Neuronal stem cell (in vitro differentiated cells): ENCODE data around the gene SERPINA4.

Experiments
- DNase-seq: peaks from one replicate; pipeline ENCODE4 v3.0.0-alpha.2; 2013; ENCODE audit warnings: low spot score
- H2AFZ ChIP-seq: one replicate; pipeline ENCODE4 v1.6.1; 2013; ENCODE audit warnings: mild to moderate bottlenecking, low read length, inconsistent platforms
- H2AK5ac ChIP-seq: 2 replicates; pipeline ENCODE4 v1.6.1; 2013; ENCODE audit warnings: low read depth, mild to moderate bottlenecking, inconsistent platforms, low read length, moderate library complexity, mixed read lengths
- H2BK120ac ChIP-seq: 2 replicates; pipeline ENCODE4 v1.6.1; 2013; ENCODE audit warnings: low read depth, mild to moderate bottlenecking, inconsistent platforms, low read length, moderate library complexity, mixed read lengths
- H2BK12ac ChIP-seq: one replicate; pipeline ENCODE4 v1.6.1; 2013; ENCODE audit warnings: low read length, inconsistent platforms
- H2BK15ac ChIP-seq: 2 replicates; pipeline ENCODE4 v1.6.1; 2013; ENCODE audit warnings: mild to moderate bottlenecking, low read length, inconsistent platforms, mixed read lengths
- H2BK5ac ChIP-seq: one replicate; pipeline ENCODE4 v1.6.1; 2013; ENCODE audit warnings: inconsistent platforms, mild to moderate bottlenecking, low read length, moderate library complexity
- H3K14ac ChIP-seq: one replicate; pipeline ENCODE4 v1.6.1; 2013; ENCODE audit warnings: low read length, inconsistent platforms
- H3K18ac ChIP-seq: 2 replicates; pipeline ENCODE4 v1.6.1; 2013; ENCODE audit warnings: low read length, inconsistent platforms
- H3K23ac ChIP-seq: 2 replicates; pipeline ENCODE4 v1.6.1; 2013; ENCODE audit warnings: low read depth, mild to moderate bottlenecking, mixed read lengths, low read length, inconsistent platforms; ENCODE audit not compliant: poor library complexity
- H3K27ac ChIP-seq: replicated peaks from 3 replicates; pipeline ENCODE4 v1.5.1; 2013; ENCODE audit warnings: low read length, inconsistent platforms
- H3K27me3 ChIP-seq, 3 experiments: 2 replicates each; pipeline ENCODE4 v1.6.1; 2013; ENCODE audit warnings: low read length in 3 of 3, mild to moderate bottlenecking in 2 of 3, inconsistent platforms in 1 of 3, low read depth in 1 of 3, mixed read lengths in 1 of 3, moderate library complexity in 1 of 3; ENCODE audit not compliant: control insufficient read depth in 3 of 3, insufficient read depth in 3 of 3
- H3K36me3 ChIP-seq, 2 donors: replicated peaks in 1 of 2; 2 replicates each; pipeline ENCODE4 v1.6.1; 2013; ENCODE audit warnings: low read length in 2 of 2; ENCODE audit not compliant: control insufficient read depth in 2 of 2, insufficient read depth in 2 of 2
- H3K4ac ChIP-seq: 2 replicates; pipeline ENCODE4 v1.6.1; 2013; ENCODE audit warnings: inconsistent platforms, mild to moderate bottlenecking, low read length, moderate library complexity
- H3K4me1 ChIP-seq, 2 donors: 1 replicate in 1 of 2; 2 replicates in 1 of 2; pipeline ENCODE4 v1.6.1; 2013; ENCODE audit warnings: low read length in 2 of 2, low read depth in 1 of 2; ENCODE audit not compliant: control insufficient read depth in 2 of 2, insufficient read depth in 1 of 2
- H3K4me2 ChIP-seq: one replicate; pipeline ENCODE4 v1.6.1; 2013; ENCODE audit warnings: mild to moderate bottlenecking, low read length, inconsistent platforms; ENCODE audit not compliant: insufficient read depth, poor library complexity, severe bottlenecking
- H3K4me3 ChIP-seq, 2 donors: 2 replicates each; pipeline ENCODE4 v1.5.1; 2013; ENCODE audit warnings: low read length in 2 of 2, mild to moderate bottlenecking in 2 of 2, inconsistent platforms in 1 of 2, moderate library complexity in 1 of 2
- H3K79me1 ChIP-seq: one replicate; pipeline ENCODE4 v1.6.1; 2013; ENCODE audit warnings: low read depth, mild to moderate bottlenecking, inconsistent platforms, low read length, moderate library complexity
- H3K9ac ChIP-seq: one replicate; pipeline ENCODE4 v1.6.1; 2013; ENCODE audit warnings: mild to moderate bottlenecking, low read depth, low read length, inconsistent platforms; ENCODE audit not compliant: poor library complexity
- H3K9me3 ChIP-seq, 2 donors: replicated peaks in 1 of 2; 2 replicates each; pipeline versions ENCODE3 to v1.6.1; 2013; ENCODE audit warnings: low read length in 2 of 2, mild to moderate bottlenecking in 2 of 2, inconsistent platforms in 1 of 2, low read depth in 1 of 2, mixed read lengths in 1 of 2, moderate library complexity in 1 of 2; ENCODE audit not compliant: control insufficient read depth in 2 of 2, insufficient read depth in 1 of 2
- H4K8ac ChIP-seq: one replicate; pipeline ENCODE4 v1.6.1; 2013; ENCODE audit warnings: low read depth, mild to moderate bottlenecking, inconsistent platforms, low read length, moderate library complexity
- H4K91ac ChIP-seq: one replicate; pipeline ENCODE4 v1.6.1; 2013; ENCODE audit warnings: low read length, low read depth, mild to moderate bottlenecking, inconsistent platforms; ENCODE audit not compliant: poor library complexity
- whole genome bisulfite sequencing, 2 donors: extraction: QIAGEN DNeasy Blood & Tissue Kit; methylation state at CpG; one replicate each; pipeline ENCODE4 v1.1.7; 2013; ENCODE audit warnings: missing lambda C conversion rate in 2 of 2, mixed read lengths in 1 of 2; ENCODE audit not compliant: insufficient read length in 2 of 2, insufficient replicate concordance in 1 of 2; ENCODE audit errors: extremely low coverage in 2 of 2; 5-methylcytosine and 5-hydroxymethylcytosine counted together

The SERPINA4 gene

GRCh38 chr14:94535506-94535905, 25.7 kb upstream of the SERPINA4 start:
- Histone ChIP-seq H3K4me2 (no peak overlapping the region), H3K36me3 (no peaks in the 10 kb centered on the region), H4K8ac (no peak overlapping the region), H2AK5ac (no peak overlapping the region), H3K9me3 (peaks cover 0 to 2% of the 10 kb centered on the region in 2 donors), H3K23ac (no peak overlapping the region), H3K4me1 (peaks cover 0 to 2% of the 10 kb centered on the region in 2 donors), H3K27ac (no peak overlapping the region), H3K27me3 (no peaks in the 10 kb centered on the region), H2BK15ac (no peak overlapping the region), H2BK12ac (no peak overlapping the region), H3K4ac (no peak overlapping the region), H3K4me3 (no peak overlapping the region), H2AFZ (no peak overlapping the region), H3K18ac (no peak overlapping the region), H2BK120ac (no peak overlapping the region), H3K79me1 (no peaks in the 10 kb centered on the region), H3K9ac (no peak overlapping the region), H4K91ac (no peak overlapping the region), H3K14ac (no peak overlapping the region), H2BK5ac (no peak overlapping the region)
- no CpG with 5 or more reads among the region's 3 CpGs for WGBS, 2 donors
- no peak for DNase-seq

GRCh38 chr14:94536836-94537235, 24.4 kb upstream of the SERPINA4 start:
- no peak for DNase-seq
- H3K23ac ChIP-seq: no peak overlapping the region
- no peak overlapping the region for H2BK5ac ChIP-seq
- no peak overlapping the region for H2BK15ac ChIP-seq
- H3K27ac ChIP-seq: no peak overlapping the region
- no peak overlapping the region for H3K18ac ChIP-seq
- no peak overlapping the region for H3K4ac ChIP-seq
- H3K14ac ChIP-seq: no peak overlapping the region
- no CpG with 5 or more reads among the region's 2 CpGs for WGBS, 2 donors
- H2AFZ ChIP-seq: no peak overlapping the region
- no peak overlapping the region for H2AK5ac ChIP-seq
- peaks cover 0 to 4% of the 10 kb centered on the region in 2 donors for H3K4me1 ChIP-seq
- H2BK12ac ChIP-seq: no peak overlapping the region
- H4K91ac ChIP-seq: no peak overlapping the region
- H2BK120ac ChIP-seq: no peak overlapping the region
- no peak overlapping the region for H3K4me3 ChIP-seq
- H3K79me1 ChIP-seq: no peaks in the 10 kb centered on the region
- H3K27me3 ChIP-seq: no peaks in the 10 kb centered on the region
- no peak overlapping the region for H4K8ac ChIP-seq
- no peaks in the 10 kb centered on the region for H3K9me3 ChIP-seq
- no peaks in the 10 kb centered on the region for H3K36me3 ChIP-seq
- no peak overlapping the region for H3K4me2 ChIP-seq
- H3K9ac ChIP-seq: no peak overlapping the region

GRCh38 chr14:94538070-94538740, 23.0 kb upstream of the SERPINA4 start:
- H4K8ac ChIP-seq: no peak overlapping the region
- H4K91ac ChIP-seq: no peak overlapping the region
- peak overlapping the region; percentile 64 for H3K18ac ChIP-seq
- no peak overlapping the region for H3K4me3 ChIP-seq
- H3K4ac ChIP-seq: no peak overlapping the region
- no CpG with 5 or more reads among the region's 6 CpGs for WGBS, 2 donors
- no peak for DNase-seq
- H3K36me3 ChIP-seq: no peaks in the 10 kb centered on the region
- H3K9ac ChIP-seq: no peak overlapping the region
- H3K79me1 ChIP-seq: no peaks in the 10 kb centered on the region
- no peak overlapping the region for H2BK5ac ChIP-seq
- no peaks in the 10 kb centered on the region for H3K27me3 ChIP-seq
- H3K14ac ChIP-seq: no peak overlapping the region
- H2AK5ac ChIP-seq: no peak overlapping the region
- H3K9me3 ChIP-seq: no peaks in the 10 kb centered on the region
- H2BK120ac ChIP-seq: no peak overlapping the region
- H3K4me2 ChIP-seq: no peak overlapping the region
- H2BK15ac ChIP-seq: no peak overlapping the region
- H2BK12ac ChIP-seq: no peak overlapping the region
- H2AFZ ChIP-seq: no peak overlapping the region
- H3K27ac ChIP-seq: no peak overlapping the region
- peaks cover 0 to 4% of the 10 kb centered on the region in 2 donors for H3K4me1 ChIP-seq
- no peak overlapping the region for H3K23ac ChIP-seq

- H3K4me1 ChIP-seq: peaks cover 0 to 4% of the 10 kb centered on the region in 2 donors
- no peak for DNase-seq
Measured at GRCh38 chr14:94539181-94539580, 22.1 kb upstream of the SERPINA4 start.

More at GRCh38 chr14:94539181-94539580, 22.1 kb upstream of the SERPINA4 start:
- Histone ChIP-seq H3K4me2 (no peak overlapping the region), H2BK5ac (no peak overlapping the region), H3K18ac (no peak overlapping the region), H2BK120ac (no peak overlapping the region), H3K27ac (no peak overlapping the region), H2BK12ac (no peak overlapping the region), H3K14ac (no peak overlapping the region), H3K4ac (no peak overlapping the region), H2BK15ac (no peak overlapping the region), H3K79me1 (no peaks in the 10 kb centered on the region), H3K27me3 (no peaks in the 10 kb centered on the region), H4K8ac (no peak overlapping the region), H2AFZ (no peak overlapping the region), H3K4me3 (no peak overlapping the region), H2AK5ac (no peak overlapping the region), H3K36me3 (no peaks in the 10 kb centered on the region), H4K91ac (no peak overlapping the region), H3K23ac (no peak overlapping the region), H3K9ac (no peak overlapping the region), H3K9me3 (no peaks in the 10 kb centered on the region)
- no CpG with 5 or more reads among the region's 7 CpGs for WGBS, 2 donors
